ENCODE data around the gene SWAP70. TPM values are rescaled to one million over a fixed set of nuclear protein-coding genes. Genes with fewer than 3 reads are reported as not detected.

SWAP70 gene
- total and polyA plus RNA-seq, 2 experiments from 2014 or later = 30.3 to 33.3 TPM

- Histone ChIP-seq H3K79me2 (replicated peaks; ENCODE audit: insufficient read depth) (no peaks in the 10 kb centered on the region), H3K36me3 (ENCODE audit: insufficient read depth) (peaks cover 12% of the 10 kb centered on the region), H3K9me2 (ENCODE audit: insufficient read depth) (no peaks in the 10 kb centered on the region), H3K4me3 (no peak overlapping the region), H4K20me1 (replicated peaks; ENCODE audit: insufficient read depth) (no peaks in the 10 kb centered on the region), H3K27ac (ENCODE audit: low read depth) (no peak overlapping the region), H2AFZ (no peak overlapping the region), H3F3A (replicated peaks; ENCODE audit: low read depth) (0 out of 2 replicates have a peak, but pooled peaks cover 4% of the 10 kb centered on the region), H3K27me3 (ENCODE audit: insufficient read depth) (no peaks in the 10 kb centered on the region), H3K4me1 (ENCODE audit: insufficient read depth) (no peaks in the 10 kb centered on the region; the same call in 1 of the 2 replicates), H3K4me2 (no peak overlapping the region)
- no peak overlapping the region for H3K4me3 Mint-ChIP-seq
- no peaks in the 10 kb centered on the region; the same call in 2 of the 3 replicates for H3K9me3 Mint-ChIP-seq
- DNase-seq (ENCODE audit: low spot score) (no peak), ATAC-seq (no peak)
- H3K27ac Mint-ChIP-seq = no peak overlapping the region
- H3K4me1 Mint-ChIP-seq = peaks cover 13% of the 10 kb centered on the region; the same call in 2 of the 3 replicates
- no peaks in the 10 kb centered on the region for H3K27me3 Mint-ChIP-seq (ENCODE audit: insufficient read depth, low read depth, poor library complexity)
- TF ChIP-seq POLR2AphosphoS5 (IDR thresholded peaks at IDR 0.05; ENCODE audit: low read depth) (no peak), EZH2phosphoT487 (IDR thresholded peaks at IDR 0.05; ENCODE audit: unreplicated experiment) (no peak), NANOG (IDR thresholded peaks at IDR 0.05; ENCODE audit: borderline replicate concordance) (no peak), EZH2 (IDR thresholded peaks at IDR 0.05; ENCODE audit: low read depth, unreplicated experiment) (no peak), ZNF331 (CRISPR knock-in tag; IDR thresholded peaks at IDR 0.05; ENCODE audit: low read depth) (no peak), CREB1 (CRISPR knock-in tag; IDR thresholded peaks at IDR 0.05; ENCODE audit: low read depth) (no peak), STAT1 (IDR thresholded peaks at IDR 0.05; ENCODE audit: unreplicated experiment) (no peak)
- peaks cover 53% of the 10 kb centered on the region for H3K36me3 Mint-ChIP-seq (ENCODE audit: low read depth)
Observed at GRCh38 chr11:9735919-9736318, 72.0 kb downstream of the SWAP70 start.

GRCh38 chr11:9736365-9736764 lies 72.5 kb downstream of the SWAP70 start:
- no peaks in the 10 kb centered on the region for H3K27me3 ChIP-seq (ENCODE audit: insufficient read depth)
- Mint-ChIP-seq H3K4me3 (no peak overlapping the region), H3K9me3 (peaks cover 1% of the 10 kb centered on the region; the same call in 1 of the 3 replicates), H3K36me3 (ENCODE audit: low read depth) (peaks cover 56% of the 10 kb centered on the region), H3K4me1 (peaks cover 11% of the 10 kb centered on the region; the same call in 2 of the 3 replicates), H3K27me3 (ENCODE audit: insufficient read depth, low read depth, poor library complexity) (no peaks in the 10 kb centered on the region), H3K27ac (0 out of 2 replicates have a peak overlapping the region, but pooled peaks have one; percentile 1)
- H2AFZ ChIP-seq = no peak overlapping the region
- H4K20me1 ChIP-seq (replicated peaks; ENCODE audit: insufficient read depth) = no peaks in the 10 kb centered on the region
- no peaks in the 10 kb centered on the region for H3K79me2 ChIP-seq (replicated peaks; ENCODE audit: insufficient read depth)
- no peak overlapping the region for H3K4me3 ChIP-seq
- no peaks in the 10 kb centered on the region; the same call in 1 of the 2 replicates for H3K4me1 ChIP-seq (ENCODE audit: insufficient read depth)
- peaks cover 16% of the 10 kb centered on the region for H3K36me3 ChIP-seq (ENCODE audit: insufficient read depth)
- no peak overlapping the region for H3K4me2 ChIP-seq
- no peak for ATAC-seq
- TF ChIP-seq, protein P1, sequence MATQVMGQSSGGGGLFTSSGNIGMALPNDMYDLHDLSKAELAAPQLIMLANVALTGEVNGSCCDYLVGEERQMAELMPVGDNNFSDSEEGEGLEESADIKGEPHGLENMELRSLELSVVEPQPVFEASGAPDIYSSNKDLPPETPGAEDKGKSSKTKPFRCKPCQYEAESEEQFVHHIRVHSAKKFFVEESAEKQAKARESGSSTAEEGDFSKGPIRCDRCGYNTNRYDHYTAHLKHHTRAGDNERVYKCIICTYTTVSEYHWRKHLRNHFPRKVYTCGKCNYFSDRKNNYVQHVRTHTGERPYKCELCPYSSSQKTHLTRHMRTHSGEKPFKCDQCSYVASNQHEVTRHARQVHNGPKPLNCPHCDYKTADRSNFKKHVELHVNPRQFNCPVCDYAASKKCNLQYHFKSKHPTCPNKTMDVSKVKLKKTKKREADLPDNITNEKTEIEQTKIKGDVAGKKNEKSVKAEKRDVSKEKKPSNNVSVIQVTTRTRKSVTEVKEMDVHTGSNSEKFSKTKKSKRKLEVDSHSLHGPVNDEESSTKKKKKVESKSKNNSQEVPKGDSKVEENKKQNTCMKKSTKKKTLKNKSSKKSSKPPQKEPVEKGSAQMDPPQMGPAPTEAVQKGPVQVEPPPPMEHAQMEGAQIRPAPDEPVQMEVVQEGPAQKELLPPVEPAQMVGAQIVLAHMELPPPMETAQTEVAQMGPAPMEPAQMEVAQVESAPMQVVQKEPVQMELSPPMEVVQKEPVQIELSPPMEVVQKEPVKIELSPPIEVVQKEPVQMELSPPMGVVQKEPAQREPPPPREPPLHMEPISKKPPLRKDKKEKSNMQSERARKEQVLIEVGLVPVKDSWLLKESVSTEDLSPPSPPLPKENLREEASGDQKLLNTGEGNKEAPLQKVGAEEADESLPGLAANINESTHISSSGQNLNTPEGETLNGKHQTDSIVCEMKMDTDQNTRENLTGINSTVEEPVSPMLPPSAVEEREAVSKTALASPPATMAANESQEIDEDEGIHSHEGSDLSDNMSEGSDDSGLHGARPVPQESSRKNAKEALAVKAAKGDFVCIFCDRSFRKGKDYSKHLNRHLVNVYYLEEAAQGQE (IDR thresholded peaks at IDR 0.05; ENCODE audit: unreplicated experiment) = no peak
- no peak for TF ChIP-seq EZH2 (IDR thresholded peaks at IDR 0.05; ENCODE audit: low read depth, unreplicated experiment)
- TF ChIP-seq, protein P2, sequence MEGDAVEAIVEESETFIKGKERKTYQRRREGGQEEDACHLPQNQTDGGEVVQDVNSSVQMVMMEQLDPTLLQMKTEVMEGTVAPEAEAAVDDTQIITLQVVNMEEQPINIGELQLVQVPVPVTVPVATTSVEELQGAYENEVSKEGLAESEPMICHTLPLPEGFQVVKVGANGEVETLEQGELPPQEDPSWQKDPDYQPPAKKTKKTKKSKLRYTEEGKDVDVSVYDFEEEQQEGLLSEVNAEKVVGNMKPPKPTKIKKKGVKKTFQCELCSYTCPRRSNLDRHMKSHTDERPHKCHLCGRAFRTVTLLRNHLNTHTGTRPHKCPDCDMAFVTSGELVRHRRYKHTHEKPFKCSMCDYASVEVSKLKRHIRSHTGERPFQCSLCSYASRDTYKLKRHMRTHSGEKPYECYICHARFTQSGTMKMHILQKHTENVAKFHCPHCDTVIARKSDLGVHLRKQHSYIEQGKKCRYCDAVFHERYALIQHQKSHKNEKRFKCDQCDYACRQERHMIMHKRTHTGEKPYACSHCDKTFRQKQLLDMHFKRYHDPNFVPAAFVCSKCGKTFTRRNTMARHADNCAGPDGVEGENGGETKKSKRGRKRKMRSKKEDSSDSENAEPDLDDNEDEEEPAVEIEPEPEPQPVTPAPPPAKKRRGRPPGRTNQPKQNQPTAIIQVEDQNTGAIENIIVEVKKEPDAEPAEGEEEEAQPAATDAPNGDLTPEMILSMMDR (conservative IDR thresholded peaks at IDR 0.05; ENCODE audit: low read depth in 2 of 2) = no peak
- no peak for TF ChIP-seq ZNF331 (CRISPR knock-in tag; IDR thresholded peaks at IDR 0.05; ENCODE audit: low read depth)
- TF ChIP-seq EZH2phosphoT487 (IDR thresholded peaks at IDR 0.05; ENCODE audit: unreplicated experiment) = no peak
- TF ChIP-seq, protein P3, sequence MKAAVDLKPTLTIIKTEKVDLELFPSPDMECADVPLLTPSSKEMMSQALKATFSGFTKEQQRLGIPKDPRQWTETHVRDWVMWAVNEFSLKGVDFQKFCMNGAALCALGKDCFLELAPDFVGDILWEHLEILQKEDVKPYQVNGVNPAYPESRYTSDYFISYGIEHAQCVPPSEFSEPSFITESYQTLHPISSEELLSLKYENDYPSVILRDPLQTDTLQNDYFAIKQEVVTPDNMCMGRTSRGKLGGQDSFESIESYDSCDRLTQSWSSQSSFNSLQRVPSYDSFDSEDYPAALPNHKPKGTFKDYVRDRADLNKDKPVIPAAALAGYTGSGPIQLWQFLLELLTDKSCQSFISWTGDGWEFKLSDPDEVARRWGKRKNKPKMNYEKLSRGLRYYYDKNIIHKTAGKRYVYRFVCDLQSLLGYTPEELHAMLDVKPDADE (IDR thresholded peaks at IDR 0.05) = no peak
- no peak for TF ChIP-seq ZNF114 (CRISPR knock-in tag; IDR thresholded peaks at IDR 0.05)
- no peak for TF ChIP-seq NANOG (IDR thresholded peaks at IDR 0.05; ENCODE audit: borderline replicate concordance)
- no peak for TF ChIP-seq POLR2AphosphoS5 (IDR thresholded peaks at IDR 0.05; ENCODE audit: low read depth)
- no peak for TF ChIP-seq CREB1 (CRISPR knock-in tag; IDR thresholded peaks at IDR 0.05; ENCODE audit: low read depth)
- 0 out of 2 replicates have a peak, but pooled peaks cover 4% of the 10 kb centered on the region for H3F3A ChIP-seq (replicated peaks; ENCODE audit: low read depth)
- H3K9me2 ChIP-seq (ENCODE audit: insufficient read depth) = no peaks in the 10 kb centered on the region
- H3K27ac ChIP-seq (ENCODE audit: low read depth) = no peak overlapping the region
- no peak for DNase-seq (ENCODE audit: low spot score)
